CD14-positive monocyte (primary cell): ENCODE data around the gene CKAP2. TPM values are rescaled to one million over a fixed set of nuclear protein-coding genes. Genes with fewer than 3 reads are reported as not detected.

Source experiments
- DNase-seq, 3 donors: peaks; one replicate each; pipeline ENCODE4 v3.0.0-alpha.2; 2011 to 2022
- H2AFZ ChIP-seq: 2 replicates; pipeline ENCODE4 v1.6.0; 2012; ENCODE audit warnings: mild to moderate bottlenecking, low read depth, low read length, inconsistent platforms; ENCODE audit not compliant: insufficient read depth, poor library complexity, severe bottlenecking
- H3K27ac ChIP-seq, 2 donors: 1 replicate in 1 of 2; 2 replicates in 1 of 2; pipeline ENCODE4 v1.5.1; 2012 to 2013; ENCODE audit warnings: low read length in 2 of 2, control low read depth in 1 of 2, inconsistent platforms in 1 of 2, low read depth in 1 of 2, mild to moderate bottlenecking in 1 of 2
- H3K27me3 ChIP-seq, 2 donors: one replicate each; pipeline versions ENCODE4 v1.6.0 to v1.6.1; 2011 to 2013; ENCODE audit warnings: low read length in 2 of 2; ENCODE audit not compliant: control insufficient read depth in 2 of 2, insufficient read depth in 2 of 2
- H3K36me3 ChIP-seq, 2 donors: replicated peaks in 1 of 2; 1 replicate in 1 of 2; 2 replicates in 1 of 2; pipeline versions ENCODE4 v1.5.1 to v1.6.1; 2012 to 2013; ENCODE audit warnings: low read length in 2 of 2, control low read depth in 1 of 2, inconsistent platforms in 1 of 2, mild to moderate bottlenecking in 1 of 2; ENCODE audit not compliant: insufficient read depth in 2 of 2, control insufficient read depth in 1 of 2
- H3K4me1 ChIP-seq, 2 donors: 1 replicate in 1 of 2; 2 replicates in 1 of 2; pipeline versions ENCODE4 v1.5.1 to v1.6.1; 2012 to 2013; ENCODE audit warnings: low read length in 2 of 2, control low read depth in 1 of 2, inconsistent platforms in 1 of 2, mild to moderate bottlenecking in 1 of 2, moderate library complexity in 1 of 2; ENCODE audit not compliant: insufficient read depth in 2 of 2, control insufficient read depth in 1 of 2
- H3K4me2 ChIP-seq: replicated peaks from 2 replicates; pipeline ENCODE3; 2012; ENCODE audit warnings: low read length, moderate library complexity, mild to moderate bottlenecking; ENCODE audit not compliant: poor library complexity, severe bottlenecking; ENCODE audit errors: extremely low read depth
- H3K4me3 ChIP-seq, 3 experiments: fragments of 200-600 bp in 1 of 3; sonication (generic) in 1 of 3; replicated peaks in 1 of 3; 1 replicate in 2 of 3; 2 replicates in 1 of 3; pipeline ENCODE4 v1.5.1; 2011 to 2013; ENCODE audit warnings: low read length in 3 of 3, mild to moderate bottlenecking in 3 of 3, control low read depth in 2 of 3, low read depth in 2 of 3, inconsistent platforms in 1 of 3, moderate library complexity in 1 of 3
- H3K79me2 ChIP-seq: 2 replicates; pipeline ENCODE4 v1.6.0; 2012; ENCODE audit warnings: mild to moderate bottlenecking, control low read depth, inconsistent platforms, low read length, moderate library complexity; ENCODE audit not compliant: insufficient read depth
- H3K9ac ChIP-seq: 2 replicates; pipeline ENCODE4 v1.6.0; 2017; ENCODE audit warnings: low read length, mild to moderate bottlenecking; ENCODE audit not compliant: insufficient read depth, poor library complexity, severe bottlenecking
- H3K9me3 ChIP-seq, 2 donors: replicated peaks in 1 of 2; 1 replicate in 1 of 2; 2 replicates in 1 of 2; pipeline versions ENCODE4 v1.5.1 to v1.6.1; 2012 to 2013; ENCODE audit warnings: low read length in 2 of 2, control low read depth in 1 of 2; ENCODE audit not compliant: control insufficient read depth in 1 of 2, insufficient read depth in 1 of 2
- H4K20me1 ChIP-seq: 2 replicates; pipeline ENCODE4 v1.6.0; 2012; ENCODE audit warnings: mild to moderate bottlenecking, low read length, control low read depth, moderate library complexity; ENCODE audit not compliant: insufficient read depth
- H3K27ac Mint-ChIP-seq, 7 donors: one replicate each; pipeline ENCODE4 v1.8.0; 2020; ENCODE audit warnings: mild to moderate bottlenecking in 7 of 7, mixed read lengths in 7 of 7, moderate library complexity in 6 of 7, inconsistent platforms in 2 of 7
- H3K27me3 Mint-ChIP-seq, 3 donors: one replicate each; pipeline ENCODE4 v1.8.0; 2021 to 2022; ENCODE audit warnings: low read depth in 3 of 3, mild to moderate bottlenecking in 3 of 3, mixed read lengths in 3 of 3, moderate library complexity in 3 of 3, inconsistent platforms in 1 of 3
- H3K36me3 Mint-ChIP-seq, 2 donors: one replicate each; pipeline ENCODE4 v1.8.0; 2020; ENCODE audit warnings: mixed read lengths in 2 of 2, inconsistent platforms in 1 of 2, mild to moderate bottlenecking in 1 of 2
- H3K4me1 Mint-ChIP-seq: one replicate; pipeline ENCODE4 v1.8.0; 2020; ENCODE audit warnings: mild to moderate bottlenecking, mixed read lengths
- H3K4me3 Mint-ChIP-seq, 2 donors: one replicate each; pipeline ENCODE4 v1.8.0; 2020; ENCODE audit warnings: mild to moderate bottlenecking in 2 of 2, mixed read lengths in 2 of 2, moderate library complexity in 1 of 2
- H3K9me3 Mint-ChIP-seq, 7 donors: one replicate each; pipeline ENCODE4 v1.8.0; 2020 to 2022; ENCODE audit warnings: mixed read lengths in 7 of 7, mild to moderate bottlenecking in 6 of 7, moderate library complexity in 6 of 7, inconsistent platforms in 2 of 7
- WGBS: methylation state at CpG from one replicate; pipeline ENCODE4 v1.1.5; 2013; ENCODE audit warnings: missing lambda C conversion rate; ENCODE audit not compliant: insufficient coverage; 5-methylcytosine and 5-hydroxymethylcytosine counted together
- intact Hi-C, 2 donors: fragments of 100-400 bp; cut with micrococcal nuclease; formaldehyde crosslinking; loops; one replicate each; pipeline versions ENCODE4 v1.15.0 to v1.15.1; 2023
- polyA plus RNA-seq, 3 donors: library from polyadenylated mRNA; depleted of rRNA in 1 of 3; unstranded in 2 of 3; stranded (reverse) in 1 of 3; fragments of 300-500 nt in 2 of 3; fragments of >200 nt in 1 of 3; fragmentation: Illumina TruSeq in 2 of 3; gene quantifications; 1 replicate in 2 of 3; 2 replicates in 1 of 3; pipeline ENCODE4 v1.2.3, GENCODE V29; 2012 to 2021
- TF ChIP-seq, protein P1 (sequence below): fragments of 200-600 bp; IDR thresholded peaks from one replicate; pipeline ENCODE4 v1.8.0; 2022; ENCODE audit warnings: antibody characterized with exemption, mild to moderate bottlenecking

Gene CKAP2
- polyA plus RNA-seq, 3 donors = 5.0 to 15.7 (median 7.8) TPM

DNA sequence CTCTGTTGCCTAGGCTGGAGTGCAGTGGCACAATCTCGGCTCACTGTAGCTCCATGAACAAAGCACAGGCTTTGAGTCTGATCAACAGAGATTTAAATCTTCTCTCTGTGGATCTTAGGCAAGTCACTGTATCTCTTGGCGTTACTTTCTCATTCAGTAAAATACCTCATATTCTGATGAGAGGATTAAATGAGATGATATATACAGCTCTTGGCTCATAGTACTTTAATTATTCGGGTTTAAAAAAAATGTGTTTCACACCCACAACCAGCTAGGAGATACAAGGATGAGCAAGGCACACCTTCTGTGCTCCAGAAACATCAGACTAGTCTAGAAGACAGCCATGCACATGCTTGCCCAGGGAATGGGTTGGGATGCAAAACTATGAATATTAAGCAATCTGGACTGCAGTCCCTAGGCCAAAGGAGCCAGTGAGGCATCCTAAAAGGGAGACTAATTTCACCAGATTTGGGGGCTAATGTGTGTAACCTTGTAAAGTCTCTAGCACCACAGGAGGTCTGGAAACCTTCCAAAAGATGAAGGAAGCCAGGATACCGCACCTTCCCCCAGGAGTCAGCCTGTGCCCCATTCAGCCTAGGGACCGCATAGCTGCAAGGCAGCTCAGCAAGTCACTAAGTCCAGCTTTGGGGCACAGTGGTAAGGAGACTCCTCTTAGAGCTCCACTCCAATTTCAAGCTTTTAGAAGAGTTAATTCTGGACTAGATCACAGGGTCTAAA lies 7.3 kb upstream of the CKAP2 start:
- intact Hi-C loops = no loop called here
- no peak overlapping the region for H3K4me3 Mint-ChIP-seq

DNA sequence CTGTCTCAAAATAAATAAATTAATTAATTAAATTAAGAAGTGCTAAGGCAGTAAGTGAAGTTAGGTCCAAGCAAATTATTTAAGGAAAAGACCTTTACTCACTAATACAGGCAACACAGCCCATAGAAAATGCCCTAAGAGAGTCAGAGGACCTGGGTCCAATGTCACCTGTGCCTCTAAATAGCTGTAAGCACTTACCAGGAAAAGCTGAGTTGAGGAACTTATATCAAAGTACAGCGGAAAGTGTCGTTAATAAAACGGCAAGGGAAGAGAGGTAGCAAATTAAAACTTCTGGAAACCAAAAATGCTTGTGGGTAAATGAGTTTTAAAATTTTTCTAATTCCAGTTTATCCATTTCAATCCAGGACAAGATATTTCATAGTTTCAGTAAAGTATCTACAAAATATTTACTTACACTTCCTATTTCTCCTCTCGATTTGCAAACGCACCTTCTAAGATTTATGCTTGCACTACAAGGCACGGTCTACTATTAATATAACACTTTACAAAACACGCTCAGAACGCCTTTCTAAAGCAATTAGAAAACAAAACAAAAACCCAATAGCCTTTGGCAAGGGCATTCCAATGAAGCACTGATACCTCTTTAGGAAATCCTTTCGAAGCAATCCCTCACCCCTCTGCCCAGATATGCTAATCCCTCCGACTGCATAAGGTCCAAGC lies 5.8 kb upstream of the CKAP2 start:
- Mint-ChIP-seq H3K36me3 (peaks cover 5 to 10% of the 10 kb centered on the region in 2 donors), H3K9me3 (peaks cover 0 to 2% (median 0%) of the 10 kb centered on the region in 7 donors), H3K27ac (peak overlapping the region; percentile 95 to 98 (median 98)), H3K4me3 (peak overlapping the region; percentile 97), H3K4me1 (peaks cover 36% of the 10 kb centered on the region), H3K27me3 (no peaks in the 10 kb centered on the region)
- no peaks in the 10 kb centered on the region for H3K27me3 ChIP-seq
- H3K4me2 ChIP-seq = peak overlapping the region; percentile 76
- H3K79me2 ChIP-seq = peaks cover 51% of the 10 kb centered on the region
- H3K9ac ChIP-seq = peak overlapping the region; percentile 98
- H3K4me1 ChIP-seq = peaks cover 26 to 29% of the 10 kb centered on the region in 2 donors
- H3K27ac ChIP-seq = peak overlapping the region; percentile 67 to 88
- H3K9me3 ChIP-seq = no peaks in the 10 kb centered on the region
- intact Hi-C loops = loop anchor here (5.0 to 10.0 kb wide), 5 partner anchors 105 to 437 kb away; partner anchors contain the start of genes SUGT1 (in 2 of the 2), ALG11 (in 1 of the 2) and ATP7B (in 1 of the 2)
- no peak for DNase-seq
- peak overlapping the region; percentile 90 for H2AFZ ChIP-seq
- H3K4me3 ChIP-seq = peak overlapping the region; percentile 70 to 80 (median 72)
- TF ChIP-seq, protein P1, sequence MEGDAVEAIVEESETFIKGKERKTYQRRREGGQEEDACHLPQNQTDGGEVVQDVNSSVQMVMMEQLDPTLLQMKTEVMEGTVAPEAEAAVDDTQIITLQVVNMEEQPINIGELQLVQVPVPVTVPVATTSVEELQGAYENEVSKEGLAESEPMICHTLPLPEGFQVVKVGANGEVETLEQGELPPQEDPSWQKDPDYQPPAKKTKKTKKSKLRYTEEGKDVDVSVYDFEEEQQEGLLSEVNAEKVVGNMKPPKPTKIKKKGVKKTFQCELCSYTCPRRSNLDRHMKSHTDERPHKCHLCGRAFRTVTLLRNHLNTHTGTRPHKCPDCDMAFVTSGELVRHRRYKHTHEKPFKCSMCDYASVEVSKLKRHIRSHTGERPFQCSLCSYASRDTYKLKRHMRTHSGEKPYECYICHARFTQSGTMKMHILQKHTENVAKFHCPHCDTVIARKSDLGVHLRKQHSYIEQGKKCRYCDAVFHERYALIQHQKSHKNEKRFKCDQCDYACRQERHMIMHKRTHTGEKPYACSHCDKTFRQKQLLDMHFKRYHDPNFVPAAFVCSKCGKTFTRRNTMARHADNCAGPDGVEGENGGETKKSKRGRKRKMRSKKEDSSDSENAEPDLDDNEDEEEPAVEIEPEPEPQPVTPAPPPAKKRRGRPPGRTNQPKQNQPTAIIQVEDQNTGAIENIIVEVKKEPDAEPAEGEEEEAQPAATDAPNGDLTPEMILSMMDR = no peak
- 0% methylated on average over 7 of the region's 10 CpGs for WGBS
- peaks cover 4 to 12% of the 10 kb centered on the region in 2 donors for H3K36me3 ChIP-seq
- peaks cover 19% of the 10 kb centered on the region for H4K20me1 ChIP-seq

More for the DNA sequence above, 7.3 kb upstream of the CKAP2 start:
- Histone ChIP-seq H2AFZ (no peak overlapping the region), H3K9me3 (no peaks in the 10 kb centered on the region), H3K79me2 (peaks cover 61% of the 10 kb centered on the region), H3K4me3 (no peak overlapping the region), H3K27me3 (no peaks in the 10 kb centered on the region), H4K20me1 (peaks cover 29% of the 10 kb centered on the region), H3K9ac (no peak overlapping the region), H3K27ac (peak overlapping the region in 1 of 2 donors; percentile 49), H3K4me1 (peaks cover 20 to 22% of the 10 kb centered on the region in 2 donors), H3K4me2 (no peak overlapping the region), H3K36me3 (peaks cover 4 to 12% of the 10 kb centered on the region in 2 donors)
- H3K4me1 Mint-ChIP-seq = peaks cover 31% of the 10 kb centered on the region
- no peak for DNase-seq
- H3K27me3 Mint-ChIP-seq = no peaks in the 10 kb centered on the region
- TF ChIP-seq, protein P1 = no peak
- peaks cover 0 to 2% (median 0%) of the 10 kb centered on the region in 7 donors for H3K9me3 Mint-ChIP-seq
- 71% methylated on average over 3 of the region's 5 CpGs for WGBS
- peaks cover 5 to 10% of the 10 kb centered on the region in 2 donors for H3K36me3 Mint-ChIP-seq
- H3K27ac Mint-ChIP-seq = peak overlapping the region in 1 of 7 donors; percentile 58
